Measurements from ENCODE around the gene GNG13.
"Not testable (repeated sequence)": the region's sequence is repeated elsewhere in the genome, so short reads cannot be mapped to it uniquely, and the experiment has no call there.

The GNG13 gene

GRCh38 chr16:799948-800833 lies at the start of gene GNG13:
Gene GNG13, minus strand, starts transcription at chr16:800734. Its CDS starts 1,657 bp downstream, at chr16:799077.
- DNase-seq (ENCODE audit: low spot score), result peak; percentile 79

DNA sequence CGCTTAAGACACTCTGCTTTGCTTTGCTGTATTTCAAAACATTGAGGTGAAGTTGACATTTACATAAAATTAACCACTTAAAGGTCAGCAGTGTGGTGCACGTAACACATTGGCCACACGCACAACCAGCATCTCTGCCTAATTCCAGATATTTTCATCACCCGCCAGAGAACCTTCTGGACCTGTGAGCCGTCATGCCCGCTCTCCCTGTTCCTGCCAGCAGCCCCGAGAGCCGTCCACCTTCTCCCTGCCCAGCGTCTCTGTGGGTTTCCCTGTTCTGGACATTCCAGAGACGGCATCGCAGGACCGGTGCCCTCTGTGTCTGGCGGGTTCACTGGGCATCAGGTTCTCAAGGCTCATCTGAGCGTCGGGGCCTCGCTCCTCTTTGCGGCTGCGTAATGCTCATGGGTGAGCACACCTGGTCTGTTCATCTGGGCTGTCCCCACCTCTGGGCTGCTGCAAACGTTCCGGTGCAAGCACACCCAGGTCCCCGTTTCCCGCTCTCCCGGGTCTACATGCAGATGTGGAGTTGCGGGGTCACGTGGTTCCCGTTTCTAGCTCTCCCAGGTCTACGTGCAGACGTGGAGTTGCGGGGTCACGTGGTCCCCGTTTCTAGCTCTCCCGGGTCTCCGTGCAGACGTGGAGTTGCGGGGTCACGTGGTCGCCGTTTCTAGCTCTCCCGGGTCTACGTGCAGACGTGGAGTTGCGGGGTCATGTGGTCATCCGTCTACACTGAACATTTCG lies 48.1 kb upstream of the GNG13 start:
- no peak for DNase-seq (ENCODE audit: low spot score)

DNA sequence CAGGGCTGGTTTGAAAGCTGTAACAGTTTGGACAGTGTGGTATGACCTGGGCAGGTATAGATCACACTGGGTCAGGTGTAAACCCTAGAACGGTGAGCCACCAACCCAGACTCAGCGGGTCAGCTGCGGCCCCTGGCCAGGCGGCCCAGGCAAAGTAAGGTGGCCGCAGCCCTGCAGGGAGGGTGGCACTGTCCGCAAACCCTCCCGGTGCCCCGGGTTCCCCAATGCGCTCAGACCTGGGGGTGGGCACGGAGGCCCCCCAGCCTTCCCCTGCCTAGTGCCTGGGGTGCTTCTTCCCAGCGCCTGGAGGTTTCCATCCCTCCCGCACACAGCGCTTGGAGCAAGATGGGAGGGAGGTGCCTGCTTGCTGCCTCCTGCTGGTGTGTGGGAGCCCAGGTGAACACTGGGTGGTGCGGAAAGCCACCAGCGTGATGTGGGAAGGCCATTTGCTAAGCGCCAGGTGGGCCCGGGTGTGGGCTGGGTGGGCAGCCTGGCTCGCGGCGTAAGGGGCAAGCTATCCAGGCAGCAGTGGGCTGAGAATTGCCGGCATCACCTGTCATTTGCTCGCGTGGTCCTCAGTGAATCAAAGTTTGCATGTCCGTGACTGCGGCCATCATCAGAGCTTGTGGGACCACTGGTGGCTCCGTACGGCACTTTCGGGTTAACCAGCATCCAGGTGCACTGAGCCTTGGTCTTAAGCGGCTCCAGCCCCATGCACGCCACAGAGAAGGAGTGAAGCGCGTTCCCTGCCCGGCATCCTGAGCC lies 47.3 kb upstream of the GNG13 start:
- DNase-seq (ENCODE audit: low spot score), result no peak

DNA sequence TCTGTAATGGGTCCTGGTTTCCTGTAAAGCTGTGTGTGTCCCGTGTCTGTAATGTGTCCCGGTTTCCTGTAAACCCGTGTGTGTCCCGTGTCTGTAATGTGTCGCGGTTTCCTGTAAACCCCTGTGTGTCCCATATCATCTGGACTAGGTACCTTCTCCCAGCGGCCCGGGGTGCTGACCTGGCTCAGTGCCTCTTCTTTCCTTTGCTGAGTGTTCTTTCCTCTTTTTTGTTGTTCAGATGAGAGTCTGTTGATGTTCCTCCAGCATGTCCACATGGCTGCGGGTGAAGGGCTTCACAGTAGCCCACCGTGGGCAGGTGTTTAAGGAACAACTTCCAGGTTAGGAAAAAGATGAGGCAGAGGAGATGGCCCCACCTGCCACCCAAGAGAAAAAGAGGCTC lies 46.6 kb upstream of the GNG13 start:
- no peak for DNase-seq (ENCODE audit: low spot score)

DNA sequence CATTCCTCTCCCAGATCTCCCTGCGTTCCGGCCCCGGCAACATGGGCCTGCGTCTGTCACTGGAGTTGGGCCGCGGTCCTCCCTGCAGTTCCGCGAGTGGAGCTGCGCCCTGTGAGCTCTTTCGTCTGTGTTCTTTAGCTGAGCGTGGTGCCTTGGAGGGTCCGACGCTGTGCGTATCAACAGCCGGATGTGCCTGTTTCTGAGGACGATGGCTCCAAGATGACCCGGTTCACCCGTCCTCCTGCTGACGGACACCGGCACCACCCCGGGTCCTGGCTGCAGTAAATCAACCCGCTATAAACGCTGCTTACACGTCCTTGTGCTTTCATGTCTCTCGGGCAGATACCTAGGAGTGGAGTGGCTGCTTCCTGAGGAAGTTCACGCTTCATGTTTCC lies 44.8 kb upstream of the GNG13 start:
- DNase-seq (ENCODE audit: low spot score), result no peak

DNA sequence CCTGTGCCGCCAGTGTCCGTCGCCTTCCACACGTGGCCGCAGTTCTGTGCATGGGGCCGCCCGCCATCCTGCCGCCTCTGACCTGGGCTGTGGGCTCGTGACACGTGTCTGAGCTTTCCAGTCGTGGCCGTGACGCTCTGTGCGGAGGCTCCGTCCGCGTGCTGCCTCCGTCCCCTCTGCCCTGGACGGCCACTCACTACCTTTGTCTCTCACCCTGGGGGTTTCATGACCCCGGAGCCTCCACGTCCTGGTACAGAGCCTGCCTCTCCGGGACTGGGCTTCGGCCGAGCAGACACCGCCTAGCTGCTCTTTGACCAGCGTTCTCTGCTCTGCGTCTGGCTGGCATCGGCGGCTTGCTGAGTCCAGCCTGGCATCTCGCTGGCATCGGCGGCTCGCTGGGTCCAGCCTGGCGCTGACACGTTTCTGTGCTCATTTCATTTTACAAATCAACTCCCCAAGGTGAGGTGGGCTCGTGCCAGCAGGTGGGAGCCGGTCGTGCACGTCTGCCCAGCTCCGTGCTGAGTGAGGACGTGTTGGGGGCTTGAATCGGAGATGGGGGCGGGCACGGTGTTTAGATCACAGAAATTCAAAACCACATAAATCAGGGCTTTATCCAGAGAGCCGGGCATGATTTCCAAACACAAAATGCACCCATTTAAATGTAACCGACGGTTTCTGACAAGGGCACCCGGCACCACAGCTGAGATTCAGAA lies 44.3 kb upstream of the GNG13 start:
- DNase-seq (ENCODE audit: low spot score), result no peak

DNA sequence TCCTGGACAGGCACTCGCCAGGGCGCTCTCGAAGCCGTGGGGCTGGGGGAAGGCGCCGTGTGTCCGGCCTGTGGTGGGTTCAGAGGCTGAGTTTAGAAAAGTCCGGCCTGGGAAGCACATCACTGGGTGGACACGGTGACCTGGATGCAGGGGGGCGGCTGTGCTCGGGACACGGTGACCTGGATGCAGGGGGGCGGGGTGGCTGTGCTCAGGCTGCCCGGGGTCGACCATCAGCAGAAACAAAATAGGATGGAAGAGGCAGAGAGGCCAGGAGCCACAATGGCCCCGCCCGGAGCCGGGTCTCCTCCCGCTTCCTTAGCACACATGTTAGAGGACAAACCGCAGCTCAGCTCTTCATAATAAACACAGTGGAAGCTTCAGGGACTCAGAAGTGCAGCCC lies 43.2 kb upstream of the GNG13 start:
- DNase-seq (ENCODE audit: low spot score), result no peak

DNA sequence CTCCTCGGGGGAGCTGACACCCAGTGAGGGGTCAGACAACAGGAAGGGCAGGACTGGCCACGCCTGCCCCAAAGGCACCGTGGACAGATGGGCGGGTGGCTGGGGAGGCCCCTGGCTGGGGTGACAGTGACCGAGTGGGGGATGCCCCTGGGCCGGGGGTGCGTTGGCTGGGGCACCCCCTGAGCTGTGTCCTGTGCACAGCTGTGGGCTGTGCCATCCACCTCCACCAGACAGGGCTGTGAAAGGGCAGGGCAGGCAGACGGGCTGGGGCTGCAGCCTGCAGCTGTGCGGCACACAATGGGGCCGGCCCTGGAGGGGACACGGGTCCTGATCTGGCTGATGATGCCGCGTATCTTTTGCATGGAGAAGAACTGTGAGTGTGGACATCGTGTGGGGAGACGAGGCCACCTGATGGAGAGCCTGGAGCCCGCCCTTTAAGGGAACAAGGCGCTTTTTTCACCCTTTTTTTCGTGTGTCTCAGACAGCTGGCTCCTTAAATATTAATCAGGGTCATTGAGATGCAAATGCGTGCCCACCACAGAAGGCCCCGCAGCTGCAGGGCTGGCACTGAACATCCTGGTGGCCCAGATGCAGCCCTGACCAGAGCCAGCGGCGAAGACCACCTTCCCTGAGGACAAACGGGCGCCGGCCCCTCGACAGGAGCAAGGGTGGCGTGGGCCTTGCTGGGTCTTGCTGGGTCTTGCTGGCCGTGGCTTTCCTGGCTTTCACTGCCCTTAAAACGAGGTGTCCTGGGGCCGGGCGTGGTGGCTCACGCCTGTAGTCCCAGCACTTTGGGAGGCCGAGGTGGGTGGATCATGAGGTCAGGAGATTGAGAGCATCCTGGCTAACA lies 42.4 kb upstream of the GNG13 start:
- DNase-seq (ENCODE audit: low spot score), result no peak

GRCh38 chr16:842061-842476 lies 41.5 kb upstream of the GNG13 start:
- DNase-seq (ENCODE audit: low spot score), result no peak

DNA sequence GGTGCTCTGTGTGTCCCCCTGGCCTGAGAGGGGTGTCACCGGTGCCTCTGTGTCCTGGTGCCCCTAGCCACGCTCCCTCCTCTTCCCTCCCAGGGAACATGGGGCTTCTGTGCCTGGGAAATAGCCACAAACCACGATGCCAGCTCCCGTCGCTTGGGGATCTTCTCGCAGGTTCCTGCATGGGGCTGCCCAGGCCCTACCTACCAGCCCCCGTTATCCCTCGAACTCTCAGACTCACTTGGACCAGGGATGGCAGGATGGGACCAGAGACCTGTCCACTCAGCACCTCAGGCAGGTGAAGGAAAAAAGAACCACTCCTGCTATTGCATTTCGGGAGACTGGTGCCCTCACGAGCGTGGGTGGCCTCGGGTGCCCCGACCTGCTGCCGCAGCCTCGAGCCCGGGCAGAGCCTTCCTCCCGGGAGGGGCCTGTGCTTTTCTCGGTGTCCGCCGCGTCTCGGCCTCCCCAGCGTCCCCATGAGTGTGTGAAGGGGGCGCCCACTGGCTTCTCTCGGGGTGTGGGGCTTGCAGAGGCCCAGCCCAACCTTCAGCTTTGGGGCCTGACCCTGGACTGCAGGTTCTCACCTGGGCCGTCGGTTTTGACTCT lies 41.0 kb upstream of the GNG13 start:
- DNase-seq (ENCODE audit: low spot score), result no peak

DNA sequence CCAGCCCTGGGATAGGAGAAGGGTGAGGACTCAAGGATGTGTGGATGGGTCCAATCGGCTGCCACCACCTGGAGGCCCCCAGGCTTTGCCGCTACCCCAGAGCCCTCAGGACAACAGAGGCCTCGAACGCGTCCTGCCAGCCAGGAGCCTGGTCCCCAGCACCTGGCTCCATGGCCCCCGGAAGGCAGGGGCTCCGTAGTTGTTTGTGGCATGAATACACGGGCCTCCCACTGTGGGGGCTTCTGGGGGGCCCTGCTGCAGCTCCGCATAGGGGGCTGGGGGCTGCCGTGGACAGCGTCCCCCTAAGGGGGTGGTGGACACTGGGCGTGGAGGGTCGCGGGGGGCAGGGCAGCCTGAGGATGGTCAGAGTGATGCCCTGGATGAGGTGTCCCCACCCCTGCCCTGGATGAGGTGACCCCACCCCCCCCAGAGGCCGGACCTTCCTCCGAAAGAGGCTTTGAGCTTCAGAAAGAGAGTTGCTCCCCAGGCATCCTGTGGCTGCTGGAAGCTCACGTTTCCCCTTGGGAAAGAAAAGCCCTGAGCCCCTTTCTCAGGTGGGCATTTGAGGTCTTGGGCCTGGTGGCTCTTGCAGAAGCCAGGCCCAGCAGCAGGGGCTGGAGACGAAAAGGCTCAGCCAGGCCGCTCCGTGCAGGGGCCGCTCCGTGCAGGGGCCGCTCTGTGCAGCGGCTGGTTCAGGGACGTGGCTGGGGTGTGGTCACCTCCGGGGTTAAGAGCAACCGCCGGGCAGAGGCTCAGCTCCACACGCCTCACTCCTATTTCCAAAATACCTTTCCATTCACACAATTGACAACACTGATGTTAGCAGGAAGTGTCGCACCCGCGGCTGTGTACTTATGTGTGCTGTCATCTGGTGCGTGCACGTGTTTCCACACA lies 40.3 kb upstream of the GNG13 start:
- no peak for DNase-seq (ENCODE audit: low spot score)

DNA sequence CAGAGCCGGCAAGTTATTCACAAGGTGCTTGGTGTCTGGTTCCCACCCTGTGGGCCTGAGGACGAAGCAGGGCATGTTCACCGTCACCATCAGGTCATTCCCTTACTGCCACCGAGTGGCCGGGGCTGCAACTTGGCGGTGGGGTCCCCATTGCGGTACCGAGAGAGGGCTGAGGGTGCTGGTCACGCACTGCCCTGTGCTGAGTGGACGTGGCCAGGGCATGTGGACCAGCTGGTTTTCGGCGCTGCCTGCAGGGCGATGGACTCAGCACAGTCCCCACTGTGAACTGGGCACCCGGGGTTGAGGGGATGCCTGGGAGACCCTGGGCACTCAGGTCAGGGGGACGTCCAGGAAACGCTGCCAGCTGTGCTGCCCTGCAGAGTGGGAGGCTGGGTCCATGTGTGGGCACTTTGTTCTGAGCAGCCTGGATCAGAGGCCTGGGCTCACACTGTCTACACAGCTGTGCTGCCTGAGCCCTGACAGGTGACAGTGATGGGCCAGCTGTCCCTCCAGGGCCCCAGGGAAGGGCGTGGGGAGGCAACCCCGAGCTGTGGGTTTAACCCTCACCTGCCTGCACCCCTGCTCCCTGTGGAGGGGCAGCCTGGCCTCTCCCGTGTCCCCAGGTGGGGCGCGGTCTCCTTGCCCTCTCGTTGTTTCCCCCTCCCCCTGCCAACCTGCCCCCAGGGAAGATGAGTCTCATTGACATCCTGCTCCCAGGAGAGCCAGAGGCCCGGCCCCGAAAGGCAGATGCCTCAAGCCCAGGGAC lies 39.3 kb upstream of the GNG13 start:
- no peak for DNase-seq (ENCODE audit: low spot score)

- no peak for DNase-seq (ENCODE audit: low spot score)
Measured at GRCh38 chr16:838741-839140, 38.2 kb upstream of the GNG13 start.

- DNase-seq (ENCODE audit: low spot score), result not testable (repeated sequence)
Measured at GRCh38 chr16:836822-837221, 36.3 kb upstream of the GNG13 start.

DNA sequence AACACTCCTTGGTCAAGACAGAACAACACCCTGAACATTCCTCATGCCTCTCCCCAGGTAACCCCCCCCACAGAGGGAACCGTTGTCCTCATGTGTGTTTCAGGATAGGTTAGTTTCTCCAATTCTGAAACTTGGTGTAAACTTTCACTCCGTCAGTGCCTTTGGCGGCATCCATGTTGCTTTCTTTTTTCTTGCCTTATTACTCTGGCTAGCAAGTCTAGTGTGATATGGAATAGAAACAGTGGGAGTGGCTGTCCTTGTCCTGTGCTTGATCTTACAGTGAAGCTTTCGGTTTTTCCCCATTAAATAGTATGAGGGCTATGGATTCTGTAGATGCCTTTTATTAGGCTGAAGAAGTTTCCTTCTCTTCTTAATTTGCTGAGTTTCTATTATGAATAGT lies 35.7 kb upstream of the GNG13 start:
- DNase-seq (ENCODE audit: low spot score), result no peak

- no peak for DNase-seq (ENCODE audit: low spot score)
Measured at GRCh38 chr16:835373-835772, 34.8 kb upstream of the GNG13 start.

DNA sequence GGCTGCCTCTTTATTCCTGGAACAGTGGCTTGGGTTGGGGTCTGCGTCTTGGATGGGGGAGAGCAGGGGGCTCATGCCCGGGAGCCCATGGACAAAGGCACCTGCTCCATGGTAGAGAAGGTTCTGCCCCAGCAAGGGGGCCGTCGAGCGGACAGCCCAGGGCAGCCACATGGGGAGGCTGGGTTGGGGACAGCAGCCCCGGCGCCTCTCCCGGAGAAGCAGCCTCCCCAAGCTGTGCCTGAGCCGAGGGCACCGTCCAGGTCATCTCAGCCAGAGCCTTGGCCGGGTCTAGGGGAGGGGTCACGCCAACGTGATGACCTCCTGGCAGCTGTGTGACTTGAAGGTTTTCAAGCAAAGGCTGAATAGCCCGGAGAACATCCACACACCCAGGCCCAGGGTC lies 32.9 kb upstream of the GNG13 start:
- no peak for DNase-seq (ENCODE audit: low spot score)

- no peak for DNase-seq (ENCODE audit: low spot score)
Measured at GRCh38 chr16:832652-833336, 32.3 kb upstream of the GNG13 start.

All from ecto neural progenitor cell (in vitro differentiated cells).